Calu3 (cell line): ENCODE results near the gene ARHGEF7. TPM values are rescaled to one million over a fixed set of nuclear protein-coding genes. Genes with fewer than 3 reads are reported as not detected.

Source experiments
- BruUV-seq: library from RNA; stranded (reverse); fragments of 400-500 nt; replicated peaks from 2 replicates; lab custom pipeline; 2021; lab: Mats Ljungman, UMichigan
- CTCF ChIA-PET: fragments of 300-600 bp; sonication (Branson Sonifier 250); formaldehyde crosslinking; loops from one replicate; lab custom pipeline; 2022; ENCODE audit warnings: antibody characterized with exemption; lab: Charles Lee
- DNase-seq: peaks from one replicate; pipeline ENCODE4 v3.0.0; 2022
- H3K27ac Mint-ChIP-seq: one replicate; pipeline ENCODE4 v1.8.0; 2022; ENCODE audit warnings: mixed read lengths; ENCODE audit not compliant: unreplicated experiment
- H3K27me3 Mint-ChIP-seq: one replicate; pipeline ENCODE4 v1.8.0; 2022; ENCODE audit warnings: mixed read lengths; ENCODE audit not compliant: unreplicated experiment
- H3K36me3 Mint-ChIP-seq: one replicate; pipeline ENCODE4 v1.8.0; 2022; ENCODE audit warnings: mild to moderate bottlenecking, moderate library complexity, mixed read lengths; ENCODE audit not compliant: insufficient read depth, unreplicated experiment
- H3K4me1 Mint-ChIP-seq: one replicate; pipeline ENCODE4 v1.8.0; 2022; ENCODE audit warnings: mild to moderate bottlenecking, low read depth, mixed read lengths; ENCODE audit not compliant: unreplicated experiment
- H3K4me3 Mint-ChIP-seq: one replicate; pipeline ENCODE4 v1.8.0; 2022; ENCODE audit warnings: mild to moderate bottlenecking, low read depth, moderate library complexity, mixed read lengths; ENCODE audit not compliant: unreplicated experiment
- H3K9me3 Mint-ChIP-seq: one replicate; pipeline ENCODE4 v1.8.0; 2022; ENCODE audit warnings: low read depth, mixed read lengths; ENCODE audit not compliant: unreplicated experiment
- CTCF ChIP-seq: fragments of 200-600 bp; IDR thresholded peaks from one replicate; pipeline ENCODE4 v1.8.0; 2022; ENCODE audit warnings: antibody characterized with exemption; ENCODE audit not compliant: unreplicated experiment
- intact Hi-C: fragments of 100-400 bp; cut with micrococcal nuclease; formaldehyde crosslinking; loops from one replicate; pipeline ENCODE4 v1.10.0; 2022; ENCODE audit not compliant: unreplicated experiment
- total RNA-seq: library from RNA; stranded (reverse); gene quantifications from 2 replicates; pipeline ENCODE4 v1.2.3, GENCODE V29; 2022

The ARHGEF7 gene
- total RNA-seq, 1 experiment from 2014 or later, result 17.7 TPM

- Mint-ChIP-seq H3K9me3 (no peaks in the 10 kb centered on the region), H3K36me3 (no peaks in the 10 kb centered on the region), H3K27me3 (no peaks in the 10 kb centered on the region), H3K4me1 (no peaks in the 10 kb centered on the region), H3K4me3 (no peak overlapping the region), H3K27ac (no peak overlapping the region)
- no TSS peak for BruUV-seq
- no peak for DNase-seq
- intact Hi-C loops, result no loop called here
- no peak for TF ChIP-seq CTCF
- CTCF ChIA-PET, result no interaction called here
Observed at GRCh38 chr13:111270765-111271698, 155.9 kb downstream of the ARHGEF7 start.

DNA sequence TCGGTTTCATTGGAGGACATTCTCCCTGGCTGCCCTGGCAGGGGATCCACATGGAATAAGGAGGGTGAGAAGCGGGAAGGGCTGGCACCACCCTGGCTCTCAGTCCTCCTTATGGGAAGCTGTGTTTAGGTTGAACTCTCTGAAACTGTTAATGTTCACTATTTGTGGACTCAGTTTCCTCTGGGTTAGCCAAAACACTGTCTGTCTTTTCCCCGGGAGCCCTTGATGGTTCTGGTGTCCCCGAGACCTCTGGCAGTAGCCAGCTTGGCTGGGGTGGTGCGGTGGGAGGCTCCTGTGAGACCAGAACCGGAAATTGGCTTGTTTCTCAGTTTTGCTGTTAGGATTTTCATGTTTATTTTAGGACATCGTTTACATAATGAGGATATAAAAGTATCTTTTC lies 157.0 kb downstream of the ARHGEF7 start:
- CTCF ChIA-PET, result no interaction called here
- no peaks in the 10 kb centered on the region for H3K9me3 Mint-ChIP-seq
- no peak for TF ChIP-seq CTCF
- intact Hi-C loops, result no loop called here
- BruUV-seq, result no TSS peak
- no peaks in the 10 kb centered on the region for H3K4me1 Mint-ChIP-seq
- no peaks in the 10 kb centered on the region for H3K36me3 Mint-ChIP-seq
- no peaks in the 10 kb centered on the region for H3K27me3 Mint-ChIP-seq
- DNase-seq, result no peak
- H3K4me3 Mint-ChIP-seq, result no peak overlapping the region
- H3K27ac Mint-ChIP-seq, result no peak overlapping the region

GRCh38 chr13:111275382-111275781 lies 160.3 kb downstream of the ARHGEF7 start:
- no peak for TF ChIP-seq CTCF
- no TSS peak for BruUV-seq
- Mint-ChIP-seq H3K4me3 (no peak overlapping the region), H3K36me3 (no peaks in the 10 kb centered on the region), H3K4me1 (no peaks in the 10 kb centered on the region), H3K27ac (no peak overlapping the region), H3K9me3 (no peaks in the 10 kb centered on the region), H3K27me3 (no peaks in the 10 kb centered on the region)
- intact Hi-C loops, result no loop called here
- CTCF ChIA-PET, result no interaction called here
- no peak for DNase-seq

DNA sequence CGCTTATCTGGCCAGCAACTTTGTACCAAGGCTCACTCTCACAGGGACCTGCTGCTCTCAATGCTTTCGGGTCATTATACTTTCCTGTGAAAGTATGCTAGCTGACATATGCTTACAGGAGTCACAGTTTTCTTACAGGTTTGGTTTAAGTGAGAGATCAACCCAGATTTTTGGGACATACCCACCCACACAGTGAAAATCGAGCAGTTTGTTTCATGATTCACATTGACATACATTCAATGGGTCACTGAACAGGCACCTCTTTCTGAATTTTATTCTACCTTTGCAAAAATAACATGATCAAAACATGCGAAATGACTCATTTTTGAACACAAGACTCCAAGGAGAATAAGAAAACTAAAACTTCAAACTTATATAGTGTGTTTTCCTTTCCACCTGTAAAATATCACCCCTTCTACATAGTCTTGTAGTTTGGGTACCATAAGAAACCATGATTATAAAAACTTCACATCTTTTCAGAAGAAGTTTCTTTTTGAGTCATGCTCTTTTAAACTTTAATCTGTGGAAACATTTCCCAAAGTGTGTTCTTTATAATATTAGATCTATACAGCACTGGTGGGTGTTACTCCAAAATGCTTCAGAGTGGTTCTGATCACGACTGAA lies 161.0 kb downstream of the ARHGEF7 start:
- no TSS peak for BruUV-seq
- H3K4me1 Mint-ChIP-seq, result no peaks in the 10 kb centered on the region
- H3K9me3 Mint-ChIP-seq, result no peaks in the 10 kb centered on the region
- no peak overlapping the region for H3K27ac Mint-ChIP-seq
- H3K4me3 Mint-ChIP-seq, result no peak overlapping the region
- TF ChIP-seq CTCF, result no peak
- no peak for DNase-seq
- H3K36me3 Mint-ChIP-seq, result no peaks in the 10 kb centered on the region
- intact Hi-C loops, result no loop called here
- CTCF ChIA-PET, result no interaction called here
- no peaks in the 10 kb centered on the region for H3K27me3 Mint-ChIP-seq
